Neural progenitor cell (in vitro differentiated cells): ENCODE results near the gene SEMA6A.

Experiments used
- EZH2 ChIP-seq: fragments of 200-600 bp; sonication (generic); IDR thresholded peaks from 2 replicates; pipeline ENCODE4 v1.6.1; 2017; ENCODE audit warnings: antibody characterized with exemption, mild to moderate bottlenecking, moderate library complexity
- TF ChIP-seq, protein P1 (sequence below): fragments of 200-600 bp; sonication (generic); IDR thresholded peaks from 2 replicates; pipeline ENCODE4 v1.5.1; 2017; ENCODE audit warnings: antibody characterized with exemption, mild to moderate bottlenecking

DNA sequence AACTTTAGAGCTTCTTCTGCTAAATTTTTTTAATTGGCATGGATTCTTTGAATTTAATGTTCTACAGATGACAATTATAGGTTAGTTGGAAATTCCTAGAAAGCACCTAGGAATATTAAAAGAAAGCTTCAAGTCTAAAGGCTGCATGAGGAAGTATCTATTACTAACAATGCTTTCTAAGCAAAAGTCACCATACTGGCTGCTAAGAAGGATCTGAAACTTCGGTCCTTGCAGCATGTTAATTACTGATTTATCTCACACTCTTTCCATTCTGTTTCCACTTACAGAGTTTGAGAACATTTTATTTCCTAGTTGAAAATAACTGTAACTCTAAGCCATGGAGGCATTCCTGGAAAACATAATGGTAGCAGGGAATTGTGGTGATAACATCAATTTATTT, 8.4 kb downstream of the SEMA6A start:
- TF ChIP-seq, protein P1, sequence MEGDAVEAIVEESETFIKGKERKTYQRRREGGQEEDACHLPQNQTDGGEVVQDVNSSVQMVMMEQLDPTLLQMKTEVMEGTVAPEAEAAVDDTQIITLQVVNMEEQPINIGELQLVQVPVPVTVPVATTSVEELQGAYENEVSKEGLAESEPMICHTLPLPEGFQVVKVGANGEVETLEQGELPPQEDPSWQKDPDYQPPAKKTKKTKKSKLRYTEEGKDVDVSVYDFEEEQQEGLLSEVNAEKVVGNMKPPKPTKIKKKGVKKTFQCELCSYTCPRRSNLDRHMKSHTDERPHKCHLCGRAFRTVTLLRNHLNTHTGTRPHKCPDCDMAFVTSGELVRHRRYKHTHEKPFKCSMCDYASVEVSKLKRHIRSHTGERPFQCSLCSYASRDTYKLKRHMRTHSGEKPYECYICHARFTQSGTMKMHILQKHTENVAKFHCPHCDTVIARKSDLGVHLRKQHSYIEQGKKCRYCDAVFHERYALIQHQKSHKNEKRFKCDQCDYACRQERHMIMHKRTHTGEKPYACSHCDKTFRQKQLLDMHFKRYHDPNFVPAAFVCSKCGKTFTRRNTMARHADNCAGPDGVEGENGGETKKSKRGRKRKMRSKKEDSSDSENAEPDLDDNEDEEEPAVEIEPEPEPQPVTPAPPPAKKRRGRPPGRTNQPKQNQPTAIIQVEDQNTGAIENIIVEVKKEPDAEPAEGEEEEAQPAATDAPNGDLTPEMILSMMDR = no peak
- no peak for TF ChIP-seq EZH2
